Neural cell (in vitro differentiated cells): Measurements from ENCODE around the gene MCOLN1. TPM values are rescaled to one million over a fixed set of nuclear protein-coding genes. Genes with fewer than 3 reads are reported as not detected.

Experiments used
- H2AFZ ChIP-seq: fragments of 200-600, 300-800 bp; sonication (generic), shearing (Covaris generic); 2 replicates; pipeline ENCODE4 v1.6.0; 2014; ENCODE audit warnings: low read depth, mild to moderate bottlenecking, antibody characterized with exemption, low read length, moderate library complexity
- H3F3A ChIP-seq: fragments of 200-600 bp; shearing (Covaris generic); 2 replicates; pipeline ENCODE4 v1.6.1; 2016; ENCODE audit warnings: mild to moderate bottlenecking, moderate library complexity, mixed read lengths, antibody characterized with exemption, low read length; ENCODE audit not compliant: insufficient read depth, poor library complexity, severe bottlenecking
- H3K27ac ChIP-seq: fragments of 200-600, 300-800 bp; sonication (generic), shearing (Covaris generic); 2 replicates; pipeline ENCODE4 v1.5.1; 2014; ENCODE audit warnings: mild to moderate bottlenecking, low read length, moderate library complexity
- H3K27me3 ChIP-seq: fragments of 300-800, 200-600 bp; sonication (generic), shearing (Covaris generic); 2 replicates; pipeline ENCODE4 v1.6.0; 2014; ENCODE audit warnings: mild to moderate bottlenecking, low read depth, low read length, moderate library complexity; ENCODE audit not compliant: insufficient read depth
- H3K36me3 ChIP-seq: fragments of 300-800, 200-600 bp; sonication (generic), shearing (Covaris generic); 2 replicates; pipeline ENCODE4 v1.5.1; 2014; ENCODE audit warnings: mild to moderate bottlenecking, antibody characterized with exemption, low read length, moderate library complexity; ENCODE audit not compliant: insufficient read depth
- H3K4me2 ChIP-seq: fragments of 300-800, 200-600 bp; sonication (generic), shearing (Covaris generic); 2 replicates; pipeline ENCODE4 v1.6.0; 2014; ENCODE audit warnings: mild to moderate bottlenecking, low read length
- H3K4me3 ChIP-seq: fragments of 300-800, 200-600 bp; sonication (generic), shearing (Covaris generic); 2 replicates; pipeline ENCODE4 v1.5.1; 2014; ENCODE audit warnings: mild to moderate bottlenecking, low read length, moderate library complexity
- H3K79me2 ChIP-seq: fragments of 200-600 bp; shearing (Covaris generic); replicated peaks from 2 replicates; pipeline ENCODE4 v1.6.0; 2014; ENCODE audit warnings: mild to moderate bottlenecking, low read length, moderate library complexity; ENCODE audit not compliant: insufficient read depth
- H3K9ac ChIP-seq: fragments of 300-800, 200-600 bp; sonication (generic), shearing (Covaris generic); 2 replicates; pipeline ENCODE4 v1.6.1; 2016; ENCODE audit warnings: mild to moderate bottlenecking, low read length, mixed read lengths
- H3K9me2 ChIP-seq: fragments of 200-600 bp; shearing (Covaris generic); 2 replicates; pipeline ENCODE4 v1.6.1; 2016; ENCODE audit warnings: mild to moderate bottlenecking, low read length, mixed read lengths; ENCODE audit not compliant: insufficient read depth
- H3K9me3 ChIP-seq: fragments of 200-600, 300-800 bp; sonication (generic), shearing (Covaris generic); 2 replicates; pipeline ENCODE4 v1.6.1; 2016; ENCODE audit warnings: mild to moderate bottlenecking, mixed run types, low read length, moderate library complexity, mixed read lengths
- H4K20me1 ChIP-seq: fragments of 200-600 bp; shearing (Covaris generic); 2 replicates; pipeline ENCODE4 v1.6.1; 2016; ENCODE audit warnings: mild to moderate bottlenecking, mixed run types; ENCODE audit not compliant: insufficient read depth
- CTCF ChIP-seq: fragments of 450-650 bp; IDR thresholded peaks from 2 replicates; pipeline ENCODE4 v1.5.1; 2014; ENCODE audit warnings: antibody characterized with exemption, mild to moderate bottlenecking, moderate library complexity; ENCODE audit not compliant: poor library complexity, severe bottlenecking
- EP300 ChIP-seq: fragments of 450-650 bp; conservative IDR thresholded peaks from 2 replicates; pipeline ENCODE4 v1.6.1; 2014; ENCODE audit warnings: antibody characterized with exemption, mild to moderate bottlenecking, moderate library complexity; ENCODE audit not compliant: poor library complexity, severe bottlenecking
- EZH2 ChIP-seq: fragments of 200-600, 300-800 bp; shearing (Covaris generic), sonication (generic); IDR thresholded peaks from 2 replicates; pipeline ENCODE4 v1.6.1; 2014; ENCODE audit warnings: antibody characterized with exemption, low read length, borderline replicate concordance, mild to moderate bottlenecking; ENCODE audit not compliant: insufficient read depth, poor library complexity, severe bottlenecking
- MXI1 ChIP-seq: fragments of 450-650 bp; conservative IDR thresholded peaks from 2 replicates; pipeline ENCODE4 v1.6.1; 2014; ENCODE audit warnings: antibody characterized with exemption, mild to moderate bottlenecking; ENCODE audit not compliant: poor library complexity, severe bottlenecking
- POLR2AphosphoS5 ChIP-seq: IDR thresholded peaks from 2 replicates; pipeline ENCODE4 v1.6.1; 2012
- RAD21 ChIP-seq: fragments of 450-650 bp; conservative IDR thresholded peaks from 2 replicates; pipeline ENCODE4 v1.6.1; 2014; ENCODE audit warnings: antibody characterized with exemption, mild to moderate bottlenecking, moderate library complexity
- REST ChIP-seq: IDR thresholded peaks from 2 replicates; pipeline ENCODE4 v1.6.1; 2012; ENCODE audit warnings: borderline replicate concordance
- SMC3 ChIP-seq: fragments of 450-650 bp; conservative IDR thresholded peaks from 2 replicates; pipeline ENCODE4 v1.6.1; 2014; ENCODE audit warnings: antibody characterized with exemption, mild to moderate bottlenecking, moderate library complexity; ENCODE audit not compliant: poor library complexity
- TAF1 ChIP-seq: IDR thresholded peaks from 2 replicates; pipeline ENCODE4 v1.6.1; 2012; ENCODE audit warnings: low read depth
- polyA plus RNA-seq: library from polyadenylated mRNA; depleted of rRNA; stranded (reverse); fragments of >200 nt; gene quantifications from 2 replicates; pipeline ENCODE4 v1.2.3, GENCODE V29; 2014

MCOLN1 gene
- polyA plus RNA-seq, 1 donor from 2014 or later, result 16.9 TPM

- Histone ChIP-seq H3K9ac (peak overlapping the region; percentile 4), H3F3A (no peaks in the 10 kb centered on the region), H3K9me3 (no peaks in the 10 kb centered on the region), H2AFZ (no peak overlapping the region), H3K36me3 (no peaks in the 10 kb centered on the region), H3K27me3 (no peaks in the 10 kb centered on the region), H3K4me3 (no peak overlapping the region), H4K20me1 (no peaks in the 10 kb centered on the region), H3K79me2 (no peaks in the 10 kb centered on the region), H3K27ac (peak overlapping the region; percentile 32), H3K9me2 (no peaks in the 10 kb centered on the region), H3K4me2 (no peak overlapping the region)
- peak; percentile 15 for TF ChIP-seq POLR2AphosphoS5
- no peak for TF ChIP-seq MXI1
Observed at GRCh38 chr19:7494416-7495098, 27.9 kb upstream of the MCOLN1 start.

GRCh38 chr19:7497292-7497691, 25.1 kb upstream of the MCOLN1 start:
- Histone ChIP-seq H3K9me3 (no peaks in the 10 kb centered on the region), H3F3A (no peaks in the 10 kb centered on the region), H3K9me2 (no peaks in the 10 kb centered on the region), H3K27me3 (no peaks in the 10 kb centered on the region), H4K20me1 (no peaks in the 10 kb centered on the region), H2AFZ (no peak overlapping the region), H3K79me2 (no peaks in the 10 kb centered on the region), H3K36me3 (no peaks in the 10 kb centered on the region), H3K9ac (no peak overlapping the region), H3K4me2 (no peak overlapping the region), H3K4me3 (no peak overlapping the region), H3K27ac (no peak overlapping the region)
- TF ChIP-seq CTCF (peak; percentile 19), SMC3 (no peak)

GRCh38 chr19:7500811-7501450, 21.5 kb upstream of the MCOLN1 start:
- TF ChIP-seq POLR2AphosphoS5 (peak; percentile 60), MXI1 (peak; percentile 89), RAD21 (peak; percentile 52), SMC3 (peak; percentile 55), CTCF (peak; percentile 66), EZH2 (no peak), REST (peak; percentile 50), EP300 (peak; percentile 39), TAF1 (no peak)
- H4K20me1 ChIP-seq, result no peaks in the 10 kb centered on the region
- no peaks in the 10 kb centered on the region for H3K79me2 ChIP-seq
- no peaks in the 10 kb centered on the region for H3K36me3 ChIP-seq
- peak overlapping the region; percentile 63 for H3K9ac ChIP-seq
- no peak overlapping the region for H3K4me2 ChIP-seq
- no peaks in the 10 kb centered on the region for H3K9me2 ChIP-seq
- no peaks in the 10 kb centered on the region for H3K27me3 ChIP-seq
- no peaks in the 10 kb centered on the region for H3F3A ChIP-seq
- no peaks in the 10 kb centered on the region for H3K9me3 ChIP-seq
- H2AFZ ChIP-seq, result peak overlapping the region; percentile 94
- H3K4me3 ChIP-seq, result peak overlapping the region; percentile 75
- H3K27ac ChIP-seq, result peak overlapping the region; percentile 64
